GM18907 (cell line): ENCODE data around the gene SCIN.
"Not testable (repeated sequence)": the region's sequence is repeated elsewhere in the genome, so short reads cannot be mapped to it uniquely, and the experiment has no call there.

ENCODE experiments used
- ATAC-seq: cut with Tn5 transposase; IDR thresholded peaks from one replicate; pipeline ENCODE4 v1.9.1; 2021; ENCODE audit warnings: mild to moderate bottlenecking, moderate library complexity; ENCODE audit not compliant: unreplicated experiment

The SCIN gene

DNA sequence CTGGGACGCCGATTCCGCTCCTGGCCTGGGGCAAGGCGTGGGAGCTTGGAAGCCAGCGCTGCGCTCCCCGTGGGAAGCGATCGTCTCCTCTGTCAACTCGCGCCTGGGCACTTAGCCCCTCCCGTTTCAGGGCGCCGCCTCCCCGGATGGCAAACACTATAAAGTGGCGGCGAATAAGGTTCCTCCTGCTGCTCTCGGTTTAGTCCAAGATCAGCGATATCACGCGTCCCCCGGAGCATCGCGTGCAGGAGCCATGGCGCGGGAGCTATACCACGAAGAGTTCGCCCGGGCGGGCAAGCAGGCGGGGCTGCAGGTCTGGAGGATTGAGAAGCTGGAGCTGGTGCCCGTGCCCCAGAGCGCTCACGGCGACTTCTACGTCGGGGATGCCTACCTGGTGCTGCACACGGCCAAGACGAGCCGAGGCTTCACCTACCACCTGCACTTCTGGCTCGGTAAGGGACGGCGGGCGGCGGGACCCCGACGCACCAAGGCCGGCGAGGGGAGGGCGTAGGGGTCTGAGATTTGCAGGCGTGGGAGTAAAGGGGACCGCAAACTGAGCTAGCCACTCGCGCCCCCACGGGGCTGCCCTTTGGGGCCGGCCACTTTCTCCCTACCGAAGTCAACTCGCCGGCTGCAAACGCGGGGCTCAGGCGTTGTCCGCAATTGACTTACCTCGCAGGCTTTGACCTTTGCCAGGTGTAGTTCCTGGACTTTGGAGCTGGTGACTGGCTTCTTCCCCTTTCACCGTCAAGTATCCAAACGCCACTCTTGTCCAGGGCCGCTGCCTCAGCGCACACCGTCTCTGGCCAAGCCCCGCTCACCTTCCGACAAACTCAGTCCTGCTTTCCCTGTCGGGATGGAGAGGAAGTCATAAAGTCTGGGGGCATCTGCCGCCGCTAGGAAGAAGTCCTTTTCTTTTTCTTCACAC is at the start of gene SCIN:
Gene SCIN, plus strand, starts transcription at position 187 of the 928 bp plus-strand sequence. Its CDS starts 67 bp downstream, at position 254.
- peak; percentile 49 for ATAC-seq

DNA sequence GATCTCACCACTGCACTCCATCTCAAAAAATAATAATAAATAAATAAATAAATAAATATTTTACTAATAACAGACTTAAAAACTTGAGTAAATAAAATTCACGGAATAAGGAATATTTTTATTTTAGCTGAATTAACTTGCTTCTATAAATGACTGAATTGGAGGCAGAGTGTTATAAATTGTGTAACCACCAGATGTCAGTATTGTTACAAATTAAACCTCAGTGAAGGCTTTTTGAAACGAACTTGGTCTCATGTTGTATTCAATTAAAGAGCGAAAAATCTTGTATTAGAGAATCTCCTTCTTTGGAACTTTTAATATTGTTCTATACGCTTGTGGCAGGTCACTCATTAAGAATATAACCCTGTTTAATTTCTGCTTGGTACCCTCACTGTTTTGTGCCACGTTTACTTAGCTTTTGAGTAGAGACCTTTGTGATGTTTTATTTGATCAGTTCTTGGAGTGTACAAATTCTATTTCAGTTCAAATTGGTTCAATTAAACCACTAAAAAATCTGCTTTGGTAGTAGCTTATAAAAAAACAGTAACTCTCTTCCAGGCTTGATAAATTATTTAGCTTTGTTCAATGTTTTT is 45.6 kb upstream of the SCIN start:
- peak; percentile 67 for ATAC-seq

DNA sequence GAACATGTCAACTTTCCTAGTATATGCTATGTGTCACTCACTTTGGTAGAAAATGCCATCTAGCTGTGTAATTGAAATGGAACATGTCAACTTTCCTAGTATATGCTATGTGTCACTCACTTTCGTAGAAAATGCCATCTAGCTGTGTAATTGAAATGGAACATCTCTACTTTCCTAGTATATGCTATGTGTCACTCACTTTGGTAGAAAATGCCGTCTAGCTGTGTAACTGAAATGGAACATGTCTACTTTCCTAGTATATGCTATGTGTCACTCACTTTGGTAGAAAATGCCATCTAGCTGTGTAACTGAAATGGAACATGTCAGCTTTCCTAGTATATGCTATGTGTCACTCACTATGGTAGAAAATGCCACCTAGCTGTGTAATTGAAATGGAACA is 43.8 kb upstream of the SCIN start:
- not testable (repeated sequence) for ATAC-seq

DNA sequence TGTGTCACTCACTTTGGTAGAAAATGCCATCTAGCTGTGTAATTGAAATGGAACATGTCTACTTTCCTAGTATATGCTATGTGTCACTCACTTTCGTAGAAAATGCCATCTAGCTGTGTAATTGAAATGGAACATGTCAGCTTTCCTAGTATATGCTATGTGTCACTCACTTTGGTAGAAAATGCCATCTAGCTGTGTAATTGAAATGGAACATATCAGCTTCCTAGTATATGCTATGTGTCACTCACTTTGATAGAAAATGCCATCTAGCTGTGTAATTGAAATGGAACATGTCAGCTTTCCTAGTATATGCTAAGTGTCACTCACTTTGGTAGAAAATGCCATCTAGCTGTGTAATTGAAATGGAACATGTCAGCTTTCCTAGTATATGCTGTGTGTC is 42.9 kb upstream of the SCIN start:
- not testable (repeated sequence) for ATAC-seq

DNA sequence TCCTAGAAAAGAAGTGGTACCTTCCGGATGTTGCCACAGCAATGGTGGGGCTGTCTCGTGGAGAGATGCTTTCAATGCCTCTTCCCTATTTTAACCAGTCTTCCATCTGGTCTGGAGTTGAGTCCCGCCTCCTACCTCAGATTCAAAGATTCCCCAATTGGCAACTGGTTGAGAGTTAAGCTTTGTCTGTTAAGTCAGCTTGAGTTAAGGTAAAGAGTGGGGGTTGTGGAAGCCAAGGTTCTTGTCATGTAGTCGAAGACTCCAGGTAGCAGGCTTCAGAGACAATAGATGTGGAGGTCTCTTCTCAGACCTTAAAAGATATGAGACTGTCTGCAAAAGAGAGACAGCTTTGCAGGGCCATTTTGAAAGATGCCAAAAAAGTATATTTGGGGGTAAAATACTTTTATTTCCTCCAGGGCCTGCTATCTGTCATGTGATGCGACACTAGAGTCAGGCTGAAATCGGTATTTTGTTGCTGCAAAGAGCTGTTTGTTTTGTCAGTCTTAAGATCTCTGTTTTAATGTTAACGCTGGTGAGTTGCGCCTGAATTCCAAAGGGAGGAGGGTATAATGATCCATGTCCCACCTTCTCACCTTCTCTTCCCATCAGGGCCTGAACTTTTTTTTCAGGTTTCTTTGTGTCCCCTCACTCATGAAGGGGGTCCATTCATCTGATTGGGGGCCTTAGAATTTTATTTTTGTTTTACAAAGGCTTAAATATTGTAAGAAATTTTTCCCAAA is 40.4 kb upstream of the SCIN start:
- no peak for ATAC-seq

DNA sequence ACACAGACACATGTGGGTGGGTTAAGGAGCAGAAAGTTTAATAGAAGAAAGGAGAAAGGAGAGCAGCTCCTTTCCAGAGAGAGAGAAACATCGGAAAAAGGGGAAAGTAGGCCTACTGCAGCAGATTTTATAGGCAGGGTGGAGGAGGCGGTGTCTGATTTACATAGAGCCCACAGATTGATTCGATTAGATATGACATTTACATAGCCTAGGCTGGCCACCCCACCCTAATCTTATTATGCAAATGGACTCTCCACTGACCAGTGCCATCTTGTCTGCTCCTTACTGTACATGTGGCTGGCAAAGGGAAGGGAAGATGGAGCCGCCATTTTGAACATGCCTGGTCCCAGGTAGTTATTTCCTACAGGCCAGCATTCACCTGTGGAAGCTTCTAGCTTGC is 38.7 kb upstream of the SCIN start:
- no peak for ATAC-seq

DNA sequence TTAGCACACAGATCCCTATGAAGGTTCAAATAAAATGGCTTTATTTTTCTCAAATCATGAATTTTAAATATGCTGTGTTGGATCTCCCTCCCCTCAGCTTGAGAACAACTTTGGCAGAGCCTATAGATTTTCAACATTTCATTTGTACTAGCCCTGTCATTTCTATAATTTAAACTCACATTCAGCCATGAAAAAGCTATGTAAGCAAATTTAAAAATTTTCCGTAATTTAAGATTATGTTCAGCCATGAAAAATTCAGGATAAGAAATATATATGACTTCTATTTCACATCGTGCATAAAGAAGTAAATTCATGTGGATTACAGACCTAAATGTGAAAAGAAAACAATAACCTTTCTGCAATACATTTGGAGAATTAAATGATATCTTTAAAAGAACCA is 36.5 kb upstream of the SCIN start:
- no peak for ATAC-seq

DNA sequence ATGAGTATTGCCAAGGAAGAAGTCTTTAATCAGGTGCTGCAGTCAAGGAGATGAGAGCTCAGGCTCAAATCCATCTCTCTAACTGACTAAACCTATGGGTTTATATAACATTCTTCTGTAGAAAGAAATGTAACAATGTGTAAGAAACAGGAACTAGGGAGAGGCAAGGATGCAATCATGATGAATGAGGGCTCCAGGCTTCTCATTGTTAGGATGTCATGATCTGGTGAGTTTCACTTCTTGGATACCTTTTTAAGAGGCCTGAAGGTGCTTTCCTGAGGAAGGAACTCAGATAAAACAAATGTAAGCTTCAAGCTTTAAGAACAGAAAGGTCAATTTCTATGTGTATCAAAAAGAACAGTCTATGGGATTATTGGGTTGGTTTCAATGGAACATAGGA is 30.8 kb upstream of the SCIN start:
- no peak for ATAC-seq

DNA sequence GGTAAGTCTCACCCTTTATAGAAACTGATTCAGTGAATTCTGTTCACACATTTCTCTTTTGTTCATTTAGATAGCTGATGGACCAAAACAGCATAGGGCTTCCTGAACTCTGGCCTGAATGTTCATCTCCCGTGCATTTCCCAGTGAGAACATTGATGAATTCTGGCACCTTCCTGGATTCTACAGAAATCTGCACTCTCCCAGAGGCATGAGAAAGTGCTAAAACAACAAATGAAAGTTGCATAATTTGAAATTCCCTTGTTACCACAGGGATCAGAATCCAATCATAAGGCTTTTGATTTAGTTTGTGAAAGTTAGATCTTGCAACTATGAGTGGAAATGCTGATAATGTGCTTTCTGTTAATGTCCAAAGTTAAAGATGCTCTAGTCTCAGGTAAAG is 29.7 kb upstream of the SCIN start:
- no peak for ATAC-seq

DNA sequence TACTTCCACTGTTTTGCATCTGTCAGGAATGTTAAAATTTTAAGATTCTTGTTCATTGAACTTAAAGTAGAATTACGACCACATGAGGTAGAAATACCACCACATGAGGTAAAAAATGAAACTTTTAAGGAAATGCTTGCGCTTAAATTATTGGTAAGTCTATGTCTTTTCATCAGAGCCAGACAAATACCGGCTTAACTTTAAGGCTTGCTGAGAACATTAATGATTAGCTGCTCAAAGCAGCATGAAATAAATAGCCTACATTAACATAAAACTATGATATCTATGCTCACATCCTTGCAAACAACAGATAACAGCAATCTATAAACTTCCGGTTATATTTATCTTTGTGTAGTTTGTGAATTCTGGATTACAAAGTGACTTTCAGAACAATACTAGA is 26.9 kb upstream of the SCIN start:
- no peak for ATAC-seq

DNA sequence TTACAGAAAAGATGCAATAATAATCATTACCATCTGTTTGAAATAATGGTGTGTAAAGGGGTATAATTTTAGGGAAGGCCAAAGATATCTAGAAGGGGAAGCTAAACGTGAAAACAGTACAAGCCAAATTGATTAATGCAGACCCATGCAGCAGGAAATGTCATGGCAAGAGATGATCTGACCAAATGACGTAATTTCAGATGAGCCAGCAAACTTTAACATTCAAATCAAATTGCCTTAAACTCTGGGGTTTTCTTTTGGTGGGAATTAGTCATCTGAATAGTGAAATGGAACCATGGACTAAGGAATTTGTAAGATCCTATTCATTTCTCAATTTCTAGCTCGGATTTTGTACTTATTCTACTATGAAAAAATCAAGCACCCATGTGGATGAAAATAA is 21.4 kb upstream of the SCIN start:
- ATAC-seq = no peak

DNA sequence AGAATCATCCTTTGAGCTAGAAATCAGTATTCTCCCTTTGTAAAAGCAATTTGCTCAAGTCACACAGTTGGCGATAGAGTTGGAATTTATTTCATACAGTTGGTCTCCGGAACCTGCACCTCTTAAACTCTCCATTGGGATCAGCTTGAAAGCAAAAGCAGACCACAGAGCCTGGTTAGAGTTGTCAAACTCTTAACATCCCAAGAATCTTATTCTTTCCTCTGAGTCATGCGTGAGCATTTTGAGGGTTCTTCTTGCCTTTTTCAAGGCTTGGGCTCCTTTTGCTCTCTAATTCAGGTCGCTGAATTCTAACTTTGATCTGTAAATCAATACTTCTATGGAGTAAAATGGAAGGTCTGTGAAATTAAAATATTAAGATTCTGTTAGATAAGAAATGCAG is 19.6 kb upstream of the SCIN start:
- ATAC-seq = no peak

DNA sequence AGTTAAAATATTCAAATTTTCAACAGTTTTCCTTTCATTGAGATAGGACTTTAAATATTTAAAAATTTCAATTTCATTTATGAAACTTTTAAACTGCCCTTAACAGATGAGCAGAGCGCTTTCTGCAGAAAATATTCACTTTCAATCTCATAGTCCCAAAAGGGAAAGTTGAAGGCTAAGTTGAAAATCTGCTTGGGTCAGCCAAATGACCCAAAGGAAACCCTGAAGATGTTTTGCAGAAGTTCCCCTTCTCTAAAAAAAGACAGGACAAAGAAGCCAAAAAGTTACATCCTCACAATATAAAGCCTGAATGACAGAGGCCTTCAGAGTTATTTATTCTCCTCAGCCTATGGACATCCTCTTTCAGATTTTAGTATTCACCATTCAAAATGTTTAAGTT is 17.6 kb upstream of the SCIN start:
- ATAC-seq = no peak

DNA sequence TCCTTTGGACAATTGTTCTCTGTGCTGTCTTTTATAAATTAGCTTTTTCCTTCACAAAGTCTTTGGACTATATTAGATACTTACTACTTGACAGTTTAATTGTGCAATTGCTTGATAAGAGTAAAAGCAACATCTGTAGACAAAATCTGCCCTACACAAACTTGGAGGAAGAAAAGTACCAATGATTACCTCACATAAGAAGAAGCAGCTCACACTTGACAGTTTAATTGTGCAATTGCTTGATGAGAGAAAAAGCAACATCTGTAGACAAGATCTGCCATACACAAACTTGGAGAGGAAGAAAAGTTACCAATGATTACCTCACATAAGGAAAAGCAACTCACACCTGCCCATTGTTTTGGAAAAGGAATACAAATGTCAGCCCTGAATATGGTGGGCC is 17.1 kb upstream of the SCIN start:
- ATAC-seq = no peak

DNA sequence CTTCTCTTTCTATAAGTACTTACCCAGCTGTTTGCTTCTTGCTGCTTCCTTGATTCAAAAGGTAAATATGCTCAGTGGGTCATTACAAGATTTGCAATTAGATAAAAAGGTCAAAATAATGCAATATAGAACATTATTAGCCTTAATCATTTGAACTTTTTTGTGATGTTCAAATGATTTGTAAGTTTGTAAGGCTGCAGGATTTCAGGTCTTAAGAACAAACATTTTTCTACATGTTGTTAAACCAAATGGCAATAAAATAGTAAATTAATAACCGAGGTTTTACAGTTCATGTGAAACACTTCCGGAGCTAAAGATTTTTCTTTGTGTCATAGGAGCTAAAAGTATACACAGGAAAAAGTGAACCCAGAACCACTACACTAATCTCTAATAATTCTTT is 16.2 kb upstream of the SCIN start:
- no peak for ATAC-seq

DNA sequence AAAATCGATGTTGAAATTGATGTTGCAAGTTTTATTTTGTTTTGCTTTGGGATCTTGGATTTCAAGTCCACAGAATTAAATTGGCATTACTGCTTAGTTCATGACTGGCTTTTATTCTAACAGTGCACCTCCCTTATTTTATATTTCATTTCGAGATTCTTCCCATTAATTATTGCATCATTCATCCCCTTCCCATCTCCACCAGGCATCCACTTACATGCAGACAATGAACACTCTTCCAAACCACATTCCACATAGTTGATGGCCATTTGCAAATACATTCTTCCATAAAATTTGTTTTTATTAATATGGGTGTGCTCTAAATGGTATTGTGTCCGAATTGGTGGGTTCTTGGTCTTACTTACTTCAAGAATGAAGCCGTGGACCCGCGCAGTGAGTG is 15.6 kb upstream of the SCIN start:
- no peak for ATAC-seq

DNA sequence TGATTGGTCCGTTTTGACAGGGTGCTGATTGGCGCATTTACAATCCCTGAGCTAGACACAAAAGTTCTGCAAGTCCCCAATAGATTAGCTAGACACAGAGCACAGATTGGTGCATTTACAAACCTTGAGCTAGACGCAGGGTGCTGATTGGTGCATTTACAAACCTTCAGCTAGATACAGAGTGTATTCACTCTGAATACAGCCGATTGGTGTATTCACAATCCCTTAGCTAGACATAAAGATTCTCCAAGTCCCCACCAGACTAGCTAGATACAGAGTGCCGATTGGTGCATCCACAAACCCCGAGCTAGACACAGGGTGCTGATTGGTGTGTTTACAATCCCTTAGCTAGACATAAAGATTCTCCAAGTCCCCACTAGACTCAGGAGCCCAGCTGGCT is 14.8 kb upstream of the SCIN start:
- ATAC-seq = not testable (repeated sequence)

DNA sequence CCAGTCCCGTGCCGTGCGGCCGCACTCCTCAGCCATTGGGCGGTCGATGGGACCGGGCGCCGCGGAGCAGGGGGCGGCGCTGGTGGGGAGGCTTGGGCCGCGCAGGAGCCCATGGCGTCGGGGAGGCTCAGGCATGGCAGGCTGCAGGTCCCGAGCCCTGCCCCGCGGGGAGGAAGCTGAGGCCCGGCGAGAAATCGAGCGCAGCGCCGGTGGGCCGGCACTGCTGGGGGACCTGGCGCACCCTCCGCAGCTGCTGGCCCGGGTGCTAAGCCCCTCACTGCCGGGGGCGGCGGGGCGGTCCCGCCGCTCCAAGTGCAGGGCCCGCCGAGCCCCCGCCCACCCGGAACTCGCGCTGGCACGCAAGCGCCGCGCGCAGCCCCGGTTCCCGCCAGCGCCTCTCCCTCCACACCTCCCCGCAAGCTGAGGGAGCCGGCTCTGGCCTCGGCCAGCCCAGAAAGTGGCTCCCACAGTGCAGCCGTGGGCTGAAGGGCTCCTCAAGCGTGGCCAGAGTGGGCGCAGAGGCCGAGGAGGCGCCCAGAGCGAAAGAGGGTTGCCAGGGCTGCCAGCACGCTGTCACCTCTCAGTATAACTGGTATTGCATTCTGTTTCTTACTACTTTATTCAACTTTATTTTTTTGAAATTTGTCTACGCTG is 14.3 kb upstream of the SCIN start:
- not testable (repeated sequence) for ATAC-seq

DNA sequence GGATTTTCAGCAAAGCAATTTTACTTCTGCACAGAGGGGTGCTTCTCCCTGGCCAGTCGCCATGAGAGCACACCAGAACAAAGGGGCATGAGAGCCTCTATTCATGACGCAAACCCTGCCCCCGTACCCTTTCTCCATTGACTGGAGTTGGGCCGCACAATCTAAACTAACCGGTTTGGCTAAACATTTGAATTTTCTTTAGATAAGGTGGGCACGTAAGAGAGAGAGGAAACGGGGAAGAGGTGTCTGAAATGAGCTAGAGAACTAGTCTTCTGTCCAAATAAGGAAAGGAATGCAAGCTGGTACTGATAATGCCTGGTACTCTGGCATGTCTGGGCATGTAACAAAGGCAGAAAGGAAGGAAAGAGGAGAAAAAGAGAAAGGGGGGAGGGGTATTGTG is 13.2 kb upstream of the SCIN start:
- no peak for ATAC-seq

DNA sequence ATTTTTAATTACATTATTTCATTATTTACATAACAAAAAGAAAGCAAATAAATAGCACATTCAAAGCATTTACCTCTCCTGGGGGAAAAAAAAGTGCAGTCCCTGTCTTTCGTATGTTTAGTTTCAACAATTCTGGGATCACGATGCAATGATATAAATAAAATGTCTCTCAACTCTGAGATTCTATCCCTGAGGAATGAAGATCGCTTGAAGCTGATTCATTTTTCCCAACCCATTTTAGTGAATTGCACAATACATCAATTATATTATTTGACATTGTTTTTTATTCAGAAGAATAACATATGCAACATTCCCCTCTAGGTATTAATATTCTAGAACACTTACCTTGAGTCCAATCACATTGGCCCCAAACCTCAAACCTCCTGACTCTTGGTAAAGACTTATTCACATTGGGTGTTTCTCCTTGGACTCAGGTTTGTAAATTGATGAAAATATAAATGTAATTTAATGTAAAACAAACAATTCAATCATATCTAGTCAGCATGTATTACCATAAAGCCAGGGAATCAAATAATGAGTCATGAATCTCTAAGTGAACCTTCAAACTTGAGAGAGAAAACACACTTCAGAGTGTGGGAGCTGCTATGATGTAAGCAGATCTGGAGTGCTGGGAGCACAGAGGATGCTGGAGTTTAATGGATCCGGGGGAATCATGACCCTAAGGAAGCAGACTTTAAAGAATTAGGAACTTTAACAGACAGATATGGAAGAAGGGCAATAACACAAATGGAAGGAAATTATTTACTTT is 5.3 kb upstream of the SCIN start:
- no peak for ATAC-seq

DNA sequence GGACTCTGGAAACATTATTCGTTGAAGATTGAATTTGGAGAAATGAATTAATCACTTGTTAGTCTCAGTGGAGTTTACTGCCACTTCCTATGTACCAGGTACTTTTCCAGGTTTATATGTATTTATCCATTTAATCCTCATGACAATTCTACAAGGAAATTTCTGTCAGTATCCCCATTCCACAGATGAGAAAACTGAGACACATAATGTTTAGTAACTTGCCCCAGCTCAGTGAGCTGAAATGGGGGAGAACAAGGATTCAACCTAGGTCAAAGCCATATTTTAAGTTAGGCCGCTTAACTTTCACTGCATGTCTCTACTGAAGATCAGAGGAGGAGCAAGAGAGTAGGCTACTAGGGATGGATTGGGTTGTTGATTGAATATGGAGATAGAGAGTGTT is 4.6 kb upstream of the SCIN start:
- no peak for ATAC-seq
